SKM-1 (cell line): ENCODE results near the gene MGRN1.

Experiments
- DNase-seq: peaks from one replicate; lab custom pipeline; 2025; ENCODE audit not compliant: unreplicated experiment; lab: John Stamatoyannopoulos, UW

Gene MGRN1

GRCh38 chr16:4696905-4697847 lies 72.5 kb downstream of the MGRN1 start:
- DNase-seq = no peak

- DNase-seq = no peak
Measured at GRCh38 chr16:4697848-4698291, 73.2 kb downstream of the MGRN1 start.

GRCh38 chr16:4698321-4699045 lies 73.9 kb downstream of the MGRN1 start:
- DNase-seq = no peak

GRCh38 chr16:4699046-4699556 lies 74.5 kb downstream of the MGRN1 start:
- DNase-seq = no peak

- DNase-seq = no peak
Measured at GRCh38 chr16:4700380-4700996, 75.9 kb downstream of the MGRN1 start.

- no peak for DNase-seq
Measured at GRCh38 chr16:4700997-4701743, 76.5 kb downstream of the MGRN1 start.

GRCh38 chr16:4701791-4702465 lies 77.3 kb downstream of the MGRN1 start:
- no peak for DNase-seq

GRCh38 chr16:4702466-4702808 lies 77.8 kb downstream of the MGRN1 start:
- DNase-seq = no peak

GRCh38 chr16:4703906-4704305 lies 79.3 kb downstream of the MGRN1 start:
- no peak for DNase-seq

GRCh38 chr16:4704491-4704890 lies 79.9 kb downstream of the MGRN1 start:
- DNase-seq = no peak

GRCh38 chr16:4704913-4705312 lies 80.3 kb downstream of the MGRN1 start:
- DNase-seq = no peak

- DNase-seq = no peak
Measured at GRCh38 chr16:4706871-4707270, 82.2 kb downstream of the MGRN1 start.

GRCh38 chr16:4709481-4709880 lies 84.9 kb downstream of the MGRN1 start:
- no peak for DNase-seq

- DNase-seq = no peak
Measured at GRCh38 chr16:4713663-4714501, 89.3 kb downstream of the MGRN1 start.

- no peak for DNase-seq
Measured at GRCh38 chr16:4714996-4715395, 90.4 kb downstream of the MGRN1 start.

GRCh38 chr16:4718466-4718865 lies 93.8 kb downstream of the MGRN1 start:
- no peak for DNase-seq

- no peak for DNase-seq
Measured at GRCh38 chr16:4723071-4723767, 98.6 kb downstream of the MGRN1 start.

GRCh38 chr16:4724661-4725270 lies 100.1 kb downstream of the MGRN1 start:
- no peak for DNase-seq
